ENCODE results near the gene UBE2R2.
"Not testable (repeated sequence)": the region's sequence is repeated elsewhere in the genome, so short reads cannot be mapped to it uniquely, and the experiment has no call there.

UBE2R2 gene

GRCh38 chr9:33820231-33820745 lies 3.3 kb downstream of the UBE2R2 start:
- TF ChIP-seq, protein P1, sequence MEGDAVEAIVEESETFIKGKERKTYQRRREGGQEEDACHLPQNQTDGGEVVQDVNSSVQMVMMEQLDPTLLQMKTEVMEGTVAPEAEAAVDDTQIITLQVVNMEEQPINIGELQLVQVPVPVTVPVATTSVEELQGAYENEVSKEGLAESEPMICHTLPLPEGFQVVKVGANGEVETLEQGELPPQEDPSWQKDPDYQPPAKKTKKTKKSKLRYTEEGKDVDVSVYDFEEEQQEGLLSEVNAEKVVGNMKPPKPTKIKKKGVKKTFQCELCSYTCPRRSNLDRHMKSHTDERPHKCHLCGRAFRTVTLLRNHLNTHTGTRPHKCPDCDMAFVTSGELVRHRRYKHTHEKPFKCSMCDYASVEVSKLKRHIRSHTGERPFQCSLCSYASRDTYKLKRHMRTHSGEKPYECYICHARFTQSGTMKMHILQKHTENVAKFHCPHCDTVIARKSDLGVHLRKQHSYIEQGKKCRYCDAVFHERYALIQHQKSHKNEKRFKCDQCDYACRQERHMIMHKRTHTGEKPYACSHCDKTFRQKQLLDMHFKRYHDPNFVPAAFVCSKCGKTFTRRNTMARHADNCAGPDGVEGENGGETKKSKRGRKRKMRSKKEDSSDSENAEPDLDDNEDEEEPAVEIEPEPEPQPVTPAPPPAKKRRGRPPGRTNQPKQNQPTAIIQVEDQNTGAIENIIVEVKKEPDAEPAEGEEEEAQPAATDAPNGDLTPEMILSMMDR (IDR thresholded peaks at IDR 0.05; ENCODE audit: insufficient read depth, low read depth, low read length, missing control alignments), result no peak
- no peak overlapping the region for H3K4me3 ChIP-seq (ENCODE audit: low read length)
- DNase-seq (ENCODE audit: low read depth), result no peak

DNA sequence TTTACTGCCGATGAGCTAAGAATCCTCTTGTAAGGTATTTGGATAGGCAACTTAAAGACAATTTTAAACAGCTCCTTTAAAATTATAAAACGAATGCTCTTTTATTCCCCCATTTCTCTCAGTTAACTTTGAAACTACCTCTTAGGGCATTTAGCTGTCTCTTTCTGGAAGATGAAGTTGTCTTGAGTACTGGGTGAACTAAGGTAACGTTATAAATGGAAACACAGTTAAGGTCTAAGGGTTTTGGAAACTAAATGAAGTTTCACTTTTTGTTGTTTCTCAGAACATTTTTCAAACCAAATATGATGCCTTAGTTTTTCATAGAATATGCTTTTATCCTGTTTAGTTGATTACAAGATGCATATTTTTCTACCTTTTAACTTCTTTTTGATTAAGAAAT lies 6.8 kb downstream of the UBE2R2 start:
- TF ChIP-seq, protein P1 (IDR thresholded peaks at IDR 0.05; ENCODE audit: insufficient read depth, low read depth, low read length, missing control alignments), result no peak
- no peak for DNase-seq (ENCODE audit: low read depth)
- no peak overlapping the region for H3K4me3 ChIP-seq (ENCODE audit: low read length)

- not testable (repeated sequence) for H3K4me3 ChIP-seq (ENCODE audit: low read length); DNase-seq (ENCODE audit: low read depth)
These were observed 10.3 kb downstream of the UBE2R2 start for GRCh38 chr9:33827285-33827684.

- DNase-seq (ENCODE audit: low read depth); H3K4me3 ChIP-seq (ENCODE audit: low read length): not testable (repeated sequence)
These were observed 12.8 kb downstream of the UBE2R2 start for GRCh38 chr9:33829641-33830230.

DNA sequence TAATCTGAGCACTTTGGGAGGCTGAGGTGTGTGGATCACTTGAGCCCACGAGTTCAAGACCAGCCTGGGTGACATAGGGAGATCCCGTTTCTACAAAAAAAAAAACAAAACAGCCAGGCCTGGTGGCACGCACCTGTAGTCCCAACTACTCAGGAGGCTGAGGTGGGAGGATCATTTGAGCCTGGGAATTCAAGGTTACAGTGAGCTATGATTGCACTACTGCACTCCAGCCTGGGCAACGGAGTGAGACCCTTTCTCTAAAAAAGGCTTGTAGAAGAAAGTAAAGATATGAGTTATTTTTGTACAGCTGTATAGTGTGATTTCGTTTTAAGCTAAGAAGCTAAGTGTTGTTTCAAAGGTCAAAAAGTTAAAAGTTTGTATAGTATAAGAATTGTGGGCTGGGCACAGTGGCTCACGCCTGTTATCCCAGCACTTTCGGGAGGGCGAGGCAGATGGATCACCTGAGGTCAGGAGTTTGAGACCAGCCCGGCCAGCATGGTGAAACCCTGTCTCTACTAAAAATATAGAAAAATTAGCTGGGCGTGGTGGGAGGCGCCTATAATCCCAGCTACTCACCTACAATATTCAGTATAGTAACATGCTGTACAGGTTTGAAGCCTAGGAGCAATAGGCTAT lies 18.8 kb downstream of the UBE2R2 start:
- TF ChIP-seq, protein P1 (IDR thresholded peaks at IDR 0.05; ENCODE audit: insufficient read depth, low read depth, low read length, missing control alignments), result no peak
- DNase-seq (ENCODE audit: low read depth), result no peak

GRCh38 chr9:33836261-33836660 lies 19.3 kb downstream of the UBE2R2 start:
- DNase-seq (ENCODE audit: low read depth), result peak; percentile 91
- not testable (repeated sequence) for H3K4me3 ChIP-seq (ENCODE audit: low read length)

More for the DNA sequence above, 18.8 kb downstream of the UBE2R2 start:
- no peak overlapping the region for H3K4me3 ChIP-seq (ENCODE audit: low read length)

DNA sequence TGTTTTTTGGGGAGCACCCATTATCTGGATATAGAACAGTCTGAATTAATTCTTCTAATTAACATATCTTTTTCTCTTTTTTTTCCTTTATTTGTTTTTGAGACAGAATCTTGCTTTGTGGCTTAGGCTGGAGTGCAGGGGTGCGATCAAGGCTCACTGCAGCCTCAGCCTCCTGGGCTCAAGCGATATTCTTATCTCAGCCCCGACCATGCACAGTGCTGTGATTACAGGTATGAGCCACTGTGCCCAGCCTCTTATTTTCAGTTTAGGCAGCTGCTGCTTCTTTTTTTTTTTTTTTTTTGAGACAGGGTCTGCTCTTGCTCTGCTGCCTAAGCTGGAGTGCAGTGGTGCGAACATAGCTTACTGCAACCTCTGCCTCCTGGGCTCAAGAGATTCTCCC lies 20.2 kb downstream of the UBE2R2 start:
- H3K4me3 ChIP-seq (ENCODE audit: low read length), result no peak overlapping the region
- no peak for DNase-seq (ENCODE audit: low read depth)
- TF ChIP-seq, protein P1 (IDR thresholded peaks at IDR 0.05; ENCODE audit: insufficient read depth, low read depth, low read length, missing control alignments), result no peak

- H3K4me3 ChIP-seq (ENCODE audit: low read length), result no peak overlapping the region
- DNase-seq (ENCODE audit: low read depth), result no peak
- TF ChIP-seq, protein P1 (IDR thresholded peaks at IDR 0.05; ENCODE audit: insufficient read depth, low read depth, low read length, missing control alignments), result no peak
These were observed 23.4 kb downstream of the UBE2R2 start for GRCh38 chr9:33840381-33840780.

Data from epithelial cell of esophagus (primary cell).